HL-60 (cell line): ENCODE results near the gene FAM184A.

ENCODE experiments used
- SPI1 ChIP-seq: IDR thresholded peaks from 2 replicates; pipeline ENCODE4 v1.6.1; 2012; ENCODE audit warnings: low read depth, mild to moderate bottlenecking, borderline replicate concordance
- TF ChIP-seq, protein P1 (sequence below): IDR thresholded peaks from one replicate; pipeline ENCODE4 v1.5.1; 2011; ENCODE audit warnings: low read length, control low read depth, inconsistent platforms; ENCODE audit not compliant: insufficient read depth
- TF ChIP-seq, protein P2 (sequence below): IDR thresholded peaks from 2 replicates; pipeline ENCODE4 v1.6.1; 2012; ENCODE audit warnings: low read depth; ENCODE audit not compliant: insufficient replicate concordance

DNA sequence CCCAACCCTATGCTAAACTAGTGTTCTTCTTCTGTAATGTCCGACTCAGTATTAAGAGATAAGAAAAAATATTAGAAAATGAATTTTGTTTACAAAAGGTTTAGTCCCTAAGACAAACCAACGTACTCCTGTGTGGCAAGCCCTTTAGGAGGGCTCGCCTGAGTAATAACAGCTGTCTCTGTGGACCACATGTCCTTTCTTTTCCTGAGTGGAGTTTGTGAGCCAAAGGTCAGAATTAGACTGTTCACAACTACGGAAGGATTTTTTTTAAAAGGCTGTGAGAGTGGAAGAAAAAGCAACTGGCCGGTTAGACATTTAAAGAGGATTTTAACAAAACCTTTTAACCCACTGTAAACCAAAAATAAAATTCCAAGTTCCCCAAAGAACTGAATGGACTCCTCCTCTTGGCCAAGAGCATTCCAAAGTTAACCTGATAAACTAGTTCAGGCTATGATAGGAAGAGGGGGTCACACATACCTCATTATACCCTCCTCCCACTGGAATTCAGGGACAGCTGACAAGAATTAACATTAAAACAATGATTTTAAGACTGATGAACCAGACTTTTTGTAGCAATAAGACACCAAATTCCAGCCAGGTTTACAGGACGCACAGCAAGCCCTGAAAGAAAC is 43.5 kb downstream of the FAM184A start:
- TF ChIP-seq, protein P1, sequence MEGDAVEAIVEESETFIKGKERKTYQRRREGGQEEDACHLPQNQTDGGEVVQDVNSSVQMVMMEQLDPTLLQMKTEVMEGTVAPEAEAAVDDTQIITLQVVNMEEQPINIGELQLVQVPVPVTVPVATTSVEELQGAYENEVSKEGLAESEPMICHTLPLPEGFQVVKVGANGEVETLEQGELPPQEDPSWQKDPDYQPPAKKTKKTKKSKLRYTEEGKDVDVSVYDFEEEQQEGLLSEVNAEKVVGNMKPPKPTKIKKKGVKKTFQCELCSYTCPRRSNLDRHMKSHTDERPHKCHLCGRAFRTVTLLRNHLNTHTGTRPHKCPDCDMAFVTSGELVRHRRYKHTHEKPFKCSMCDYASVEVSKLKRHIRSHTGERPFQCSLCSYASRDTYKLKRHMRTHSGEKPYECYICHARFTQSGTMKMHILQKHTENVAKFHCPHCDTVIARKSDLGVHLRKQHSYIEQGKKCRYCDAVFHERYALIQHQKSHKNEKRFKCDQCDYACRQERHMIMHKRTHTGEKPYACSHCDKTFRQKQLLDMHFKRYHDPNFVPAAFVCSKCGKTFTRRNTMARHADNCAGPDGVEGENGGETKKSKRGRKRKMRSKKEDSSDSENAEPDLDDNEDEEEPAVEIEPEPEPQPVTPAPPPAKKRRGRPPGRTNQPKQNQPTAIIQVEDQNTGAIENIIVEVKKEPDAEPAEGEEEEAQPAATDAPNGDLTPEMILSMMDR = no peak
- TF ChIP-seq, protein P2, sequence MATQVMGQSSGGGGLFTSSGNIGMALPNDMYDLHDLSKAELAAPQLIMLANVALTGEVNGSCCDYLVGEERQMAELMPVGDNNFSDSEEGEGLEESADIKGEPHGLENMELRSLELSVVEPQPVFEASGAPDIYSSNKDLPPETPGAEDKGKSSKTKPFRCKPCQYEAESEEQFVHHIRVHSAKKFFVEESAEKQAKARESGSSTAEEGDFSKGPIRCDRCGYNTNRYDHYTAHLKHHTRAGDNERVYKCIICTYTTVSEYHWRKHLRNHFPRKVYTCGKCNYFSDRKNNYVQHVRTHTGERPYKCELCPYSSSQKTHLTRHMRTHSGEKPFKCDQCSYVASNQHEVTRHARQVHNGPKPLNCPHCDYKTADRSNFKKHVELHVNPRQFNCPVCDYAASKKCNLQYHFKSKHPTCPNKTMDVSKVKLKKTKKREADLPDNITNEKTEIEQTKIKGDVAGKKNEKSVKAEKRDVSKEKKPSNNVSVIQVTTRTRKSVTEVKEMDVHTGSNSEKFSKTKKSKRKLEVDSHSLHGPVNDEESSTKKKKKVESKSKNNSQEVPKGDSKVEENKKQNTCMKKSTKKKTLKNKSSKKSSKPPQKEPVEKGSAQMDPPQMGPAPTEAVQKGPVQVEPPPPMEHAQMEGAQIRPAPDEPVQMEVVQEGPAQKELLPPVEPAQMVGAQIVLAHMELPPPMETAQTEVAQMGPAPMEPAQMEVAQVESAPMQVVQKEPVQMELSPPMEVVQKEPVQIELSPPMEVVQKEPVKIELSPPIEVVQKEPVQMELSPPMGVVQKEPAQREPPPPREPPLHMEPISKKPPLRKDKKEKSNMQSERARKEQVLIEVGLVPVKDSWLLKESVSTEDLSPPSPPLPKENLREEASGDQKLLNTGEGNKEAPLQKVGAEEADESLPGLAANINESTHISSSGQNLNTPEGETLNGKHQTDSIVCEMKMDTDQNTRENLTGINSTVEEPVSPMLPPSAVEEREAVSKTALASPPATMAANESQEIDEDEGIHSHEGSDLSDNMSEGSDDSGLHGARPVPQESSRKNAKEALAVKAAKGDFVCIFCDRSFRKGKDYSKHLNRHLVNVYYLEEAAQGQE = no peak
- no peak for TF ChIP-seq SPI1
